Rectal smooth muscle tissue (tissue), 1 donor: ENCODE measurements around the gene C1QTNF9.
"Not testable (repeated sequence)": the region's sequence is repeated elsewhere in the genome, so short reads cannot be mapped to it uniquely, and the experiment has no call there.

Source experiments
- H3K27ac ChIP-seq: one replicate; pipeline ENCODE4 v1.7.0; 2013; ENCODE audit warnings: low read depth, low read length, inconsistent platforms
- H3K27me3 ChIP-seq: one replicate; pipeline ENCODE4 v1.7.0; 2013; ENCODE audit warnings: low read length; ENCODE audit not compliant: control insufficient read depth, insufficient read depth
- H3K36me3 ChIP-seq: one replicate; pipeline ENCODE4 v1.7.0; 2013; ENCODE audit warnings: low read length; ENCODE audit not compliant: control insufficient read depth, insufficient read depth
- H3K4me1 ChIP-seq: one replicate; pipeline ENCODE4 v1.7.0; 2013; ENCODE audit warnings: low read length; ENCODE audit not compliant: control insufficient read depth, insufficient read depth
- H3K4me3 ChIP-seq: one replicate; pipeline ENCODE4 v1.7.0; 2013; ENCODE audit warnings: low read length
- H3K9ac ChIP-seq: one replicate; pipeline ENCODE4 v1.7.0; 2013; ENCODE audit warnings: low read length

The C1QTNF9 gene

GRCh38 chr13:24308488-24309020 lies 826 bp upstream of the C1QTNF9 start:
- H3K27ac ChIP-seq = no peak overlapping the region
- H3K27me3 ChIP-seq = no peaks in the 10 kb centered on the region
- H3K9ac ChIP-seq = no peak overlapping the region
- peaks cover 2% of the 10 kb centered on the region for H3K4me1 ChIP-seq
- H3K4me3 ChIP-seq = no peak overlapping the region
- H3K36me3 ChIP-seq = peaks cover 3% of the 10 kb centered on the region

DNA sequence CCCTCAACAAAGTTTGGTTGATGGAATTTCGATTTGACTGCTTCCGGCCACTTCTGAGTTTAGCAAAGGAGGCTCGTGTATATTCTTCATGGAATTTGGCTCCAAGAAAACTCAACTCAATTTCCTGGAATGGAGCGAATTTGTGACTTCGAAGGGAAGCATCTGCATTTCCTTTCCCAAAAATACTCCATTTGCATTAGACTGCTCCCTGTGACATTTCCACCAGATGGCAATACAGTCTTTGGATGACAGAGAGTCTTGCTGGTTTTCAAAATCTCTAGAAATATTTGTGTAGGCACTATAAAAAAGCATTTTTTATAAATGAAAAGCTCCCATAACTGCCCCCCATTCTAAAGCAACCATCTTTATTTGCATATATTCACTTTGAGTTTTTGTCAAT lies 4.1 kb downstream of the C1QTNF9 start:
- H3K4me3 ChIP-seq = no peak overlapping the region
- no peaks in the 10 kb centered on the region for H3K27me3 ChIP-seq

GRCh38 chr13:24317835-24318234 lies 8.5 kb downstream of the C1QTNF9 start:
- H3K9ac ChIP-seq, H3K36me3 ChIP-seq, H3K27me3 ChIP-seq, H3K27ac ChIP-seq, H3K4me3 ChIP-seq, H3K4me1 ChIP-seq: not testable (repeated sequence)

More for the DNA sequence above, 4.1 kb downstream of the C1QTNF9 start:
- Histone ChIP-seq H3K9ac (no peak overlapping the region), H3K4me1 (no peaks in the 10 kb centered on the region), H3K27ac (no peak overlapping the region), H3K36me3 (no peaks in the 10 kb centered on the region)

DNA sequence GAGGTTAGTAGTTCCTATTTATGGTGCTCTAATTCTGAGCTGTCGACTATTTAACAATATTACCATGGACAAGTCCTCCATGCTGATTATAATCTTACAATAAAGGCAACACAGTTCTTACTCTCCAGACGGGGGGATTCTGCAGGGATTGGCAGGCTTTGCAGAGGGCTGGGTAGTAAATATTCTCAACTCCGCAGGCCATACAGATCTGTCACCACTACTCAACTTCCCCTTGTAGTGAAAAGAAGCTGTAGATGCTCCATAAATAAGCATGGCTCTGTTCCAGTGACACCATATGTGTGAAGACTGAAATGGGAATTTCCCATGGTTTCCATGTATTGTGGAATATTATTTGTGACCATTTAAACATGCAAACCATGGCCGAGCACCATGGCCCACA lies 9.5 kb downstream of the C1QTNF9 start:
- H3K27ac ChIP-seq, H3K4me3 ChIP-seq, H3K4me1 ChIP-seq, H3K9ac ChIP-seq, H3K27me3 ChIP-seq, H3K36me3 ChIP-seq: not testable (repeated sequence)

DNA sequence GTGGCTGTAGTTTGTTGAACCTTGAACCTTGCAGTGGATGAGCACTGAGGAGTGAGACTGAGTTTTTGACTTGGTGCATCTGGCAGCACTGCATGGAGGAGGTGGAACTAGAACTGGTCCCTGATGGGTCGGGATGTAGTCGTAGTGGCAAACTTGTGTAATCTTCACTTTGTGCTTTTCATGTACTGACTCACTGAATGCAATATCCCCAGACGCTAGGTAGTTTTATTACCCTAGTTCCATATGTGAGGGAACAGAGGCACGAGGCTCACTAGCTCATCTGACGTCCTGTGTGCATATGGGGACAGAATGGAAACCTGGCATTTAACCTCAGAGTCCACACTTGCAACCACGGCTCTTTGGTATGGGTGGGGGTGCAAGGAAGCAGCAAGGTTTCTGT lies 10.3 kb downstream of the C1QTNF9 start:
- not testable (repeated sequence) for H3K27me3 ChIP-seq, H3K4me1 ChIP-seq, H3K36me3 ChIP-seq, H3K4me3 ChIP-seq, H3K27ac ChIP-seq, H3K9ac ChIP-seq

GRCh38 chr13:24321416-24321815 lies 12.0 kb downstream of the C1QTNF9 start:
- H3K27me3 ChIP-seq, H3K36me3 ChIP-seq, H3K9ac ChIP-seq, H3K4me3 ChIP-seq, H3K27ac ChIP-seq, H3K4me1 ChIP-seq: not testable (repeated sequence)

GRCh38 chr13:24322470-24322869 lies 13.1 kb downstream of the C1QTNF9 start:
- H3K27ac ChIP-seq, H3K27me3 ChIP-seq, H3K36me3 ChIP-seq, H3K9ac ChIP-seq, H3K4me3 ChIP-seq, H3K4me1 ChIP-seq: not testable (repeated sequence)

DNA sequence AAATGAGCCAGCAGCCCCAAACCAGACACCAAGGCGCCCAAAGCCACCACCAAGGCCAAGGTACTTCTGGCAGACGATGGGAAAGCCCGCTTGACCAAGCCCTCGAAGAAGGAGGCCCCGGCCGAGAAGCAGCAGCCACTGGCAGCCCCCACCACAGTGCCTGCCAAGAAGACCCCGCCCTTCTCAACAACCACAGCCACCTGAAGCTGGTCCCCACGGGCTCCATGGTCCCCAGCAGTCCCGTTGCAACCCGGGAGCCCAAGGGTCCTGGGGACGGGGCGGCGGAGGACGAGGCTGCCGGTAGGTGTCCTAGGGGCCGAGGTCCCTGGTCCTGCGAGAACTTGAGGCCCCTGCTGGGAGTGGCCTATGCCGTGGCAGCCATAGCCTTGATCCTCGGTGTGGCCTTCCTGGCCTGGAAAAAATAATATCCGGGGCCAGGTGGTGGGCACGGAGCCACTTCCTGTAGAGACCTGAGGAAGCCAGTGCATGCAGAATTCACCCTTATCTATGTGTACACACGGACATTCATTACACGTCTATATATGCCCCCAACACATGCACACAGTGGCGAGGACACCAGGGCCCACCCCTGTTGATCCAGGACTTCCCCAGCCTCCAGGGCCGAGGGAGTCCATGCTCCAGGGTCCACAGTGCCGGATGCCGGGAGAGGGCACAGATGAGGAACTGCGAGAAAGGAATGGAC lies 13.8 kb downstream of the C1QTNF9 start:
- H3K4me1 ChIP-seq = no peaks in the 10 kb centered on the region
- H3K4me3 ChIP-seq = no peak overlapping the region
- no peaks in the 10 kb centered on the region for H3K27me3 ChIP-seq
- no peaks in the 10 kb centered on the region for H3K36me3 ChIP-seq
- no peak overlapping the region for H3K27ac ChIP-seq
- no peak overlapping the region for H3K9ac ChIP-seq

GRCh38 chr13:24323739-24324075 lies 14.3 kb downstream of the C1QTNF9 start:
- Histone ChIP-seq H3K4me3 (no peak overlapping the region), H3K27me3 (no peaks in the 10 kb centered on the region), H3K36me3 (no peaks in the 10 kb centered on the region), H3K27ac (no peak overlapping the region), H3K9ac (no peak overlapping the region), H3K4me1 (no peaks in the 10 kb centered on the region)

DNA sequence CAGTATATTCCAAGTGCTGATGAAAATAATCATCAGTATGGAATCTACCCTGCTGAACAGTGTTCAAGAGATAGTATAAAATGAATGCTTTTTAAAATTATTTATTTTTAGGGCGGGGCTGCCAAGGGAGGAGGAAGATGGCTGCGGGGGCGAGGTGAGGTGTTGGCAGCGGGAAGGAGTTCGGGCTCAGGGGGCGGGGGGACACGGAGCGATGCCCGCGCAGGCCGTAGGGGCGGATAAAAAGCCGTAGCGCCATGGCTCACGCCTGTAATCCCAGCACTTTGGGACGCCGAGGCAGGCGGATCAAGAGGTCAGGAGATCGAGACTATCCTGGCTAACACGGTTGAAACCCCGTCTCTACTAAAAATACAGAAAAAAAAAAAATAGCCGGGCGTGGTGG lies 18.2 kb downstream of the C1QTNF9 start:
- H3K4me1 ChIP-seq, H3K27me3 ChIP-seq, H3K4me3 ChIP-seq, H3K27ac ChIP-seq, H3K36me3 ChIP-seq, H3K9ac ChIP-seq: not testable (repeated sequence)

DNA sequence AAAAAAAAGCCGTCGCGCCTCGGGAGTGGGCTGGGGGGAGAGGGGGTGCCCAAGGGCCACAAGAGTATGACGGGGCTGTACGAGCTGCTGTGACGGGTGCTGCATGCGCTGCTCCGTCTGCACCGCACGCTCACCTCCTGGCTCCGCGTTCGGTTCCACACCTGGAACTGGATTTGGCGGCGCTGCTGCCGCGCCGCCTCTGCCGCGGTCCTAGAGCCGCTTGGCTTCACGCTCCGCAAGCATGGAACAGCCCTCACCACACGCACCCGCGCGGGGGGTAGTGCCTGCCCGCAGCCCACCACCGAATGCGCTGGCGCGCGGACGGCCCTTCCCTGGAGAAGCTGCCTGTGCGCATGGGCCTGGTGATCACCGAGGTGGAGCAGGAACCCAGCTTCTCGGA lies 18.8 kb downstream of the C1QTNF9 start:
- Histone ChIP-seq H3K4me1 (no peaks in the 10 kb centered on the region), H3K4me3 (peak overlapping the region; percentile 24), H3K9ac (no peak overlapping the region), H3K27me3 (no peaks in the 10 kb centered on the region), H3K36me3 (no peaks in the 10 kb centered on the region), H3K27ac (no peak overlapping the region)

DNA sequence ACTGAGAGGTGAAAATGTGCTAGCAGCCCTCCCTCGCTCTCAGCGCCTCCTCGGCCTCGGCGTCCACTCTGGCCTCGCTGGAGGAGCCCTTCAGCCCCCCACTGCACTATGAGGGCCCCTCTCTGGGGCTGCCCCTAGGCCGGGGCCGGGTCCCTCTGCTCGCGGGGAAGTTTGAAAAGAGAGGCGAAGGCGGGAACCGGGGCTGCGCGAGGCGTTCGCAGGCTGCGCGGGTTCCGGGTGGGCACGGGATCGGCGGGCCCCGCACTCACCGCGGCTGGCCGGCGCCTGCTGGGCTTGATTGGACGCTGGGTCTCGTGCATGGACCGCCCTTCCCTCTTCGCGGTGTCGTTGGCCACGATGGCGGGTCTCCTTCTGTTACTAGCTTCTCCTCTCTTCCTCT lies 29.3 kb downstream of the C1QTNF9 start:
- Histone ChIP-seq H3K9ac (no peak overlapping the region), H3K36me3 (no peaks in the 10 kb centered on the region), H3K4me1 (no peaks in the 10 kb centered on the region), H3K27me3 (no peaks in the 10 kb centered on the region), H3K4me3 (no peak overlapping the region), H3K27ac (no peak overlapping the region)

DNA sequence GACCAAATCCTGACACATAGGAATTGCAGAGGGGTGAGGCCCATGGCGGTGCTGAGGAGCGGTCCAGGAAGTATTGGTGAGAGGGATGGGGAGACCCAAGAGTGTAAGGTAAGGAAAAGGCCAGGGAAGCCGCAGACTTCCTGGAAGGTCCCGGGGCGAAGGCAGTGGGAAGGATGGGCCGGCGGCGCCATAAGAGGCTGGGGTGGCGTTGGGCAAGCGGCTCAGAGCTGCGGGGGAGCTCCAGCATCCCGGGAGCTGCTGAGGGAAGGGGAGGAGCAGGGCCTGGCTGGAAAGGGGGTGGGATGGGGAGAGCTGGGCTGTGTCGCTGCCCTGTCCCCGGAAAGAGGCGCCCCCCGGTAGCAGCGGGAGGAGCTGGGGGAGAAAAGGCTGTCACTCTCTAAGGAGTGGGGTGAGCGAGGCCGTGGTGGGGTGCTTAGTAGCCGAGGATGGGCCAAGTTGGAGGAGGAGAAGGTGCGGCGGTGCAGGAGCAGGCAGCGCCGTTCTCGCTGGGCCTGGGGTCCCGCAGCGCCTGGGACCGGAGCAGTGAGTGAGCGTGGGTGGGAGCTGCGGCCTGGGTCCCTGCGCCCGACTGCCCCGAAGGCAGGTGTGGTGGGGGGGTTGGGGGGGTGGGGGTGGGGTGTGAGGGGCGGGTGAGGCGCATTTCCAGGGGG lies 30.7 kb downstream of the C1QTNF9 start:
- Histone ChIP-seq H3K27me3 (no peaks in the 10 kb centered on the region), H3K9ac (no peak overlapping the region), H3K36me3 (no peaks in the 10 kb centered on the region), H3K4me3 (no peak overlapping the region), H3K4me1 (no peaks in the 10 kb centered on the region), H3K27ac (no peak overlapping the region)
